Ammon's horn (tissue), 1 donor: ENCODE results near the gene MS4A7.
A peak's percentile ranks its signal among the peaks of the same experiment; 100 is the strongest.
"Not testable (repeated sequence)": the region's sequence is repeated elsewhere in the genome, so short reads cannot be mapped to it uniquely, and the experiment has no call there.

Experiments used
- DNase-seq: peaks from one replicate; pipeline ENCODE4 v3.0.0-alpha.2; 2016; ENCODE audit warnings: low spot score

Gene MS4A7

GRCh38 chr11:60378354-60378753, at the start of gene MS4A7:
Gene MS4A7 (plus strand): TSS chr11:60378532. CDS start chr11:60383142, 4,610 bp downstream.
- peak; percentile 61 for DNase-seq

GRCh38 chr11:60332846-60333245, 45.5 kb upstream of the MS4A7 start:
- DNase-seq = peak; percentile 23

- peak; percentile 41 for DNase-seq
These were observed 44.2 kb upstream of the MS4A7 start for GRCh38 chr11:60334005-60334620.

- DNase-seq = peak; percentile 21
These were observed 41.5 kb upstream of the MS4A7 start for GRCh38 chr11:60336767-60337391.

- no peak for DNase-seq
These were observed 40.3 kb upstream of the MS4A7 start for GRCh38 chr11:60338053-60338452.

GRCh38 chr11:60339356-60339755, 39.0 kb upstream of the MS4A7 start:
- DNase-seq = no peak

GRCh38 chr11:60343094-60343704, 35.1 kb upstream of the MS4A7 start:
- DNase-seq = no peak

- no peak for DNase-seq
These were observed 34.2 kb upstream of the MS4A7 start for GRCh38 chr11:60344146-60344545.

- DNase-seq = peak; percentile 40
These were observed 32.8 kb upstream of the MS4A7 start for GRCh38 chr11:60345489-60345888.

- DNase-seq = no peak
These were observed 31.1 kb upstream of the MS4A7 start for GRCh38 chr11:60347084-60347797.

GRCh38 chr11:60348116-60348515, 30.2 kb upstream of the MS4A7 start:
- DNase-seq = peak; percentile 27

- peak; percentile 45 for DNase-seq
These were observed 28.3 kb upstream of the MS4A7 start for GRCh38 chr11:60349990-60350389.

GRCh38 chr11:60357771-60358170, 20.6 kb upstream of the MS4A7 start:
- DNase-seq = no peak

GRCh38 chr11:60360621-60361020, 17.7 kb upstream of the MS4A7 start:
- no peak for DNase-seq

- no peak for DNase-seq
These were observed 16.1 kb upstream of the MS4A7 start for GRCh38 chr11:60362241-60362640.

GRCh38 chr11:60363542-60364470, 14.5 kb upstream of the MS4A7 start:
- peak; percentile 82 for DNase-seq

- DNase-seq = not testable (repeated sequence)
These were observed 11.9 kb upstream of the MS4A7 start for GRCh38 chr11:60366262-60366904.

- DNase-seq = no peak
These were observed 11.3 kb upstream of the MS4A7 start for GRCh38 chr11:60367009-60367408.

GRCh38 chr11:60367896-60368295, 10.4 kb upstream of the MS4A7 start:
- DNase-seq = no peak

GRCh38 chr11:60370252-60370810, 8.0 kb upstream of the MS4A7 start:
- DNase-seq = no peak

GRCh38 chr11:60370811-60371298, 7.5 kb upstream of the MS4A7 start:
- no peak for DNase-seq
